ENCODE data around the gene SMG6. TPM values are rescaled to one million over a fixed set of nuclear protein-coding genes. Genes with fewer than 3 reads are reported as not detected.
"Not testable (repeated sequence)": the region's sequence is repeated elsewhere in the genome, so short reads cannot be mapped to it uniquely, and the experiment has no call there.

Gene SMG6
- polyA plus RNA-seq, 4 donors, result 15.9 to 17.1 (median 16.4) TPM

DNA sequence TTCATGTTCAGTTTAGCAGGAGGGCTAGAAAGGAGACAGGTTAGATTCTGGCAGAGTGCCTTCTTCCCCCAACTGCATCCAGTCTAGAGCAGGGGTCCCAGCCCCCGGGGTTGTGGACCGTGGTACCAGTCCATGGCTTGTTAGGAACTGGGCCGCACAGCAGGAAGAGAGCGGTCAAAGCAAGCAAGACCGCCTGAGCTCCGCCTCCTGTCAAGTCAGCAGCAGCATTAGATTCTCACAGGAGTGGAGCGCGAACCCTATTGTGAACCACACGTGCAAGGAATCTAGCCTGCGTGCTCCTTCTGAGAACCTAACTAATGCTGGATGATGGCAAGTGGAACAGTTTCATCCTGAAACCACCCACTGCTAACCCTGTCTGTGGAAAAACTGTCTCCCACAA is 153.7 kb downstream of the SMG6 start:
- no peak for FAIRE-seq
- peaks cover 0 to 31% (median 8%) of the 10 kb centered on the region in 3 donors for H3K36me3 ChIP-seq (ENCODE audit: control insufficient read depth in 3 of 3, insufficient read depth in 2 of 3, low read depth in 1 of 3, low read length in 3 of 3)
- no peaks in the 10 kb centered on the region for H3K4me1 ChIP-seq (ENCODE audit: control insufficient read depth in 3 of 3, insufficient read depth in 2 of 3, low read depth in 1 of 3, low read length in 2 of 3)
- WGBS, 3 donors, result 91 to 96% (median 95%) methylated on average over 10 of the region's 10 CpGs
- H3K4me3 ChIP-seq (ENCODE audit: low read depth in 1 of 3, low read length in 3 of 3), result no peak overlapping the region
- H3K9me3 ChIP-seq (ENCODE audit: control insufficient read depth in 2 of 2, insufficient read depth in 1 of 2, low read depth in 1 of 2, low read length in 1 of 2), result no peaks in the 10 kb centered on the region
- H3K27me3 ChIP-seq (ENCODE audit: control insufficient read depth in 3 of 3, insufficient read depth in 3 of 3, low read length in 3 of 3), result no peaks in the 10 kb centered on the region
- no peak overlapping the region for H3K27ac ChIP-seq (ENCODE audit: low read depth in 1 of 3, low read length in 2 of 3)
- DNase-seq, result no peak

DNA sequence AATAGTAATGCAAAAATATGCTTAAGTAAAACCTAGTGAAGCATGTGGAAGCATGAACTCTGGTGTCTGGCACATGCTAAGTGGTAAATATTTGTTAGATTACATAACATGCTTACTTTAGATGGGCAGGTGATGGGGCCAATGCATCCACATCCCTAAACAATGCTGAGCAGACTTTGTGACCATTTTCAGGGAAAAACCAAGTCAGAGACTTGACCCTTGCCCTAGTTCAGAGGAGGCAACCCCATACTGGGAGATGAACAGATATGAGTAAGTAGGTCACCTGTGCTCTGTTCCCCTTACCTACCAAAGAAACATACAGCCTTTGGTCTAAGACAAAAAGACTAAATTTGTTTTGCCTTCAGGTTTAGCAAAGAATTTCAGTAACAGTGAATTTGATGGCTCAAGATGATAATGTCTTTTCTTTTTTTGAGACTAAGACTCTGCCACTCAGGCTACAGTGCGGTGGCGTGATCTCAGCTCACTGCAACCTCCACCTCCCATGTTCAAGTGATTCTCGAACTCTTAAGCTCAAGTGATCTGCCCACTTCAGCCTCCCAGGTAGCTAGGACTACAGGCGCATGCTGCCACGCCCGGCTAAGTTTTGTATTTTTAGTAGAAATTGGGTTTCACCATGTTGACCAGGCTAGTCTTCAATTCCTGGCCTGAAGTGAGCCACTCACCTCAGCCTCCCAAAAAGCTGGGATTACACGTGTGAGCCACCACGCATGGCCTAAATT is 157.3 kb downstream of the SMG6 start:
- H3K27ac ChIP-seq (ENCODE audit: low read depth in 1 of 3, low read length in 2 of 3), result no peak overlapping the region
- 96 to 99% (median 96%) methylated on average over 8 of the region's 8 CpGs for WGBS, 3 donors
- FAIRE-seq (no peak), DNase-seq (peak in 1 of 2 donors; percentile 14)
- no peaks in the 10 kb centered on the region for H3K4me1 ChIP-seq (ENCODE audit: control insufficient read depth in 3 of 3, insufficient read depth in 2 of 3, low read depth in 1 of 3, low read length in 2 of 3)
- H3K36me3 ChIP-seq (ENCODE audit: control insufficient read depth in 3 of 3, insufficient read depth in 2 of 3, low read depth in 1 of 3, low read length in 3 of 3), result peaks cover 0 to 18% (median 8%) of the 10 kb centered on the region in 3 donors
- H3K4me3 ChIP-seq (ENCODE audit: low read depth in 1 of 3, low read length in 3 of 3), result no peak overlapping the region
- no peaks in the 10 kb centered on the region for H3K27me3 ChIP-seq (ENCODE audit: control insufficient read depth in 3 of 3, insufficient read depth in 3 of 3, low read length in 3 of 3)
- H3K9me3 ChIP-seq (ENCODE audit: control insufficient read depth in 2 of 2, insufficient read depth in 1 of 2, low read depth in 1 of 2, low read length in 1 of 2), result no peaks in the 10 kb centered on the region

DNA sequence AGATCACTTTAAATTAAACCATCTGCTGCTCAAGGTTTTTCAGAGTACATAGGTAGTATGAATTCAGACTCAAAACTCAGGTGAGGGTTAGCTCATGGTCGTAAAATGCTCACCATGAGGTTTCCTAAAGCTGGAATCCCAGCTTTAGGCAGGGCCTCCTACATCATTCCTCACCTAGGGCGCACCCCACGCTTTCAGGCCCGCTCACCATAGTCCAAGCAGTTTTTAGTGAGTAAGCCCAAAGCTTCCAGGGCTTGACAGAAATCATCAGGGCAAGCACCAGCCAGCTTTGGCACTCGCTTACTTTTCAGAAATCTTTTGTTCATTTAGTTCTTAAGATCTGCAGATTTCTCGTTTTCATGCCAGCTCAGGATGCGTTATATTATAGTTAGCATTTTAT is 158.9 kb downstream of the SMG6 start:
- Histone ChIP-seq H3K36me3 (ENCODE audit: control insufficient read depth in 3 of 3, insufficient read depth in 2 of 3, low read depth in 1 of 3, low read length in 3 of 3) (peaks cover 0 to 15% (median 4%) of the 10 kb centered on the region in 3 donors), H3K27ac (ENCODE audit: low read depth in 1 of 3, low read length in 2 of 3) (no peak overlapping the region), H3K4me3 (ENCODE audit: low read depth in 1 of 3, low read length in 3 of 3) (no peak overlapping the region), H3K4me1 (ENCODE audit: control insufficient read depth in 3 of 3, insufficient read depth in 2 of 3, low read depth in 1 of 3, low read length in 2 of 3) (no peaks in the 10 kb centered on the region), H3K9me3 (ENCODE audit: control insufficient read depth in 2 of 2, insufficient read depth in 1 of 2, low read depth in 1 of 2, low read length in 1 of 2) (no peaks in the 10 kb centered on the region), H3K27me3 (ENCODE audit: control insufficient read depth in 3 of 3, insufficient read depth in 3 of 3, low read length in 3 of 3) (no peaks in the 10 kb centered on the region)
- WGBS, 3 donors, result 92 to 95% (median 94%) methylated on average over 7 of the region's 7 CpGs
- DNase-seq, result no peak
- no peak for FAIRE-seq

DNA sequence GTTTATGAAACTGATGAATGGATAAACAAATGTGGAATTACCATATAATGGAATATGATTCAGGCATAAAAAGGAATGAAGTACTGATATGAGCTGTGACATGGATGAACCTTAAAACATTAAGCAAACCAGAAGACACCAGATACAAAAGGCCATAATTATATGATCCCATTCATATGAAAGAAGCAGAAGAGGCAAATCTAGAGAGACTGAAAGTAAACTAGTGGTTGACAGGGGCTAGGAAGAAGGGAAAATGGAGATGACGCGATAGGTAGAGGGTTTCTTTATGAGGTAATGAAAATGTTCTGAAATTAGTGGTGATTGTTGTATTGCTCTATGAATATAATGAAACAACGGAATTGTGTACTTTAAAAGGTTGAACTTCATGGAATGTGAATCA is 160.3 kb downstream of the SMG6 start:
- 87 to 95% (median 89%) methylated on average over 3 of the region's 3 CpGs for WGBS, 3 donors
- Histone ChIP-seq H3K4me3 (ENCODE audit: low read depth in 1 of 3, low read length in 3 of 3) (no peak overlapping the region), H3K27me3 (ENCODE audit: control insufficient read depth in 3 of 3, insufficient read depth in 3 of 3, low read length in 3 of 3) (no peaks in the 10 kb centered on the region), H3K36me3 (ENCODE audit: control insufficient read depth in 3 of 3, insufficient read depth in 2 of 3, low read depth in 1 of 3, low read length in 3 of 3) (peaks cover 0 to 12% (median 2%) of the 10 kb centered on the region in 3 donors), H3K4me1 (ENCODE audit: control insufficient read depth in 3 of 3, insufficient read depth in 2 of 3, low read depth in 1 of 3, low read length in 2 of 3) (peaks cover 0 to 3% (median 2%) of the 10 kb centered on the region in 3 donors), H3K9me3 (ENCODE audit: control insufficient read depth in 2 of 2, insufficient read depth in 1 of 2, low read depth in 1 of 2, low read length in 1 of 2) (no peaks in the 10 kb centered on the region), H3K27ac (ENCODE audit: low read depth in 1 of 3, low read length in 2 of 3) (no peak overlapping the region)
- DNase-seq (no peak), FAIRE-seq (no peak)

DNA sequence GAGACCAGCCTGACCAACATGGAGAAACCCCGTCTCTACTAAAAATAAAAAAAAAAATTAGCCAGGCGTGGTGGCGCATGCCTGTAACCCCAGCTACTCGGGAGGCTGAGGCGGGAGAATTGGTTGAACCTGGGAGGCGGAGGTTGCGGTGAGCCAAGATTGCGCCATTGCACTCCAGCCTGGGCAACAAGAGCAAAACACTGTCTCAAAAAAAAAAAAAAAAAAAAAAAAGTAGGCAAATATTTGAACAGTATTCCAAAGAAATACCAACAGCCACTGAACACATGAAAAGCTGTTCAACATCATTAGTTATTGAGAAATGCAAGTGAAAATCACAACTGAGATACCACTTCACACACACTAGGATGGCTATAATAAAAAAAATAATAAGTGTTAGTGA is 160.9 kb downstream of the SMG6 start:
- not testable (repeated sequence) for H3K9me3 ChIP-seq (ENCODE audit: control insufficient read depth in 2 of 2, insufficient read depth in 1 of 2, low read depth in 1 of 2, low read length in 1 of 2); DNase-seq; H3K4me1 ChIP-seq (ENCODE audit: control insufficient read depth in 3 of 3, insufficient read depth in 2 of 3, low read depth in 1 of 3, low read length in 2 of 3); H3K4me3 ChIP-seq (ENCODE audit: low read depth in 1 of 3, low read length in 3 of 3); FAIRE-seq; H3K27me3 ChIP-seq (ENCODE audit: control insufficient read depth in 3 of 3, insufficient read depth in 3 of 3, low read length in 3 of 3); H3K27ac ChIP-seq (ENCODE audit: low read depth in 1 of 3, low read length in 2 of 3)
- H3K36me3 ChIP-seq (ENCODE audit: control insufficient read depth in 3 of 3, insufficient read depth in 2 of 3, low read depth in 1 of 3, low read length in 3 of 3), result peaks cover 0 to 12% (median 2%) of the 10 kb centered on the region in 3 donors
- WGBS, 3 donors, result 96 to 97% (median 97%) methylated on average over 8 of the region's 8 CpGs

DNA sequence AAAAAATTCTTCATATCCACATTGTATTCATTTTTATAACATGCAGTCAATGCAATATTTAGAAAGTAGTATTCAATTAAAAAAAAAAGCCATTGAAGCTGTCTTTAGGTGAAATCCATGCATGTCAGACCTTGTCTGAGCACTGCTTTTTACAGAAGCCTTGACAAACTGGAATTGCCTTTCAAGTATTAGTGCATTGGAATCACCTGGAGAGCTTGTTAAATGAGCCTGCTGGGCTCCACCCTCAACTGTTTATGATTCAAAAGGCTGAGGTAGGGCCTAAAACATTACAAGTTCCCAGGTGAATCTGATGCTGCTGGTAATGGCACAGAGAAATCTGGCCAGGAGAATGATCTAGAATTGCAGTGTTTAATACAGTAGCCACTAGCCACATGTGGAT is 162.9 kb downstream of the SMG6 start:
- no peak overlapping the region for H3K27ac ChIP-seq (ENCODE audit: low read depth in 1 of 3, low read length in 2 of 3)
- DNase-seq (no peak), FAIRE-seq (no peak)
- peaks cover 0 to 7% (median 4%) of the 10 kb centered on the region in 3 donors for H3K4me1 ChIP-seq (ENCODE audit: control insufficient read depth in 3 of 3, insufficient read depth in 2 of 3, low read depth in 1 of 3, low read length in 2 of 3)
- no peaks in the 10 kb centered on the region for H3K9me3 ChIP-seq (ENCODE audit: control insufficient read depth in 2 of 2, insufficient read depth in 1 of 2, low read depth in 1 of 2, low read length in 1 of 2)
- no peaks in the 10 kb centered on the region for H3K27me3 ChIP-seq (ENCODE audit: control insufficient read depth in 3 of 3, insufficient read depth in 3 of 3, low read length in 3 of 3)
- H3K4me3 ChIP-seq (ENCODE audit: low read depth in 1 of 3, low read length in 3 of 3), result no peak overlapping the region
- peaks cover 0 to 10% (median 2%) of the 10 kb centered on the region in 3 donors for H3K36me3 ChIP-seq (ENCODE audit: control insufficient read depth in 3 of 3, insufficient read depth in 2 of 3, low read depth in 1 of 3, low read length in 3 of 3)

DNA sequence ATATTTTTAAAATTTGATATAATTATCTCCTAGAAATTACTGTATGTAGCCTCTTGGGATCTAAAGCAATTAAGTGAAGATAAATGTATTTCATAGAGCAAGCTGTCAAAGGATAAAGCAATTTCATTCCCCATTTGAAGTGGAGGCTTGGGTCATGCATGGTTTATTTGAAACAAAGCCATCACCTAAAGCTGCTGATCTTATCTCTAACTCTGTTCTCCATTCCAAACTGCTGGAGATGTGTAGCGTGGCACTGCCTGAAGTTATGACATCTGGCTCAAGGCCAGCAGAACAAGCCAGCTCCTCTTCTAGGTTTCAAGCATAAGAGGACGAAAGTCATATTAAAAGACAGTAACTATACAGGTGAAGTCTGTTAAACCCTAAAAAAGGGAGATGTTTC is 164.8 kb downstream of the SMG6 start:
- no peaks in the 10 kb centered on the region for H3K27me3 ChIP-seq (ENCODE audit: control insufficient read depth in 3 of 3, insufficient read depth in 3 of 3, low read length in 3 of 3)
- no peaks in the 10 kb centered on the region for H3K9me3 ChIP-seq (ENCODE audit: control insufficient read depth in 2 of 2, insufficient read depth in 1 of 2, low read depth in 1 of 2, low read length in 1 of 2)
- peak in 1 of 2 donors; percentile 11 for DNase-seq
- H3K27ac ChIP-seq (ENCODE audit: low read depth in 1 of 3, low read length in 2 of 3), result peak overlapping the region in 2 of 3 donors; percentile 19 to 88
- H3K4me3 ChIP-seq (ENCODE audit: low read depth in 1 of 3, low read length in 3 of 3), result no peak overlapping the region
- H3K4me1 ChIP-seq (ENCODE audit: control insufficient read depth in 3 of 3, insufficient read depth in 2 of 3, low read depth in 1 of 3, low read length in 2 of 3), result peaks cover 0 to 7% (median 4%) of the 10 kb centered on the region in 3 donors
- FAIRE-seq, result no peak
- peaks cover 0 to 7% (median 0%) of the 10 kb centered on the region in 3 donors for H3K36me3 ChIP-seq (ENCODE audit: control insufficient read depth in 3 of 3, insufficient read depth in 2 of 3, low read depth in 1 of 3, low read length in 3 of 3)
- WGBS, 3 donors, result 24 to 45% (median 39%) methylated on average over 2 of the region's 2 CpGs

DNA sequence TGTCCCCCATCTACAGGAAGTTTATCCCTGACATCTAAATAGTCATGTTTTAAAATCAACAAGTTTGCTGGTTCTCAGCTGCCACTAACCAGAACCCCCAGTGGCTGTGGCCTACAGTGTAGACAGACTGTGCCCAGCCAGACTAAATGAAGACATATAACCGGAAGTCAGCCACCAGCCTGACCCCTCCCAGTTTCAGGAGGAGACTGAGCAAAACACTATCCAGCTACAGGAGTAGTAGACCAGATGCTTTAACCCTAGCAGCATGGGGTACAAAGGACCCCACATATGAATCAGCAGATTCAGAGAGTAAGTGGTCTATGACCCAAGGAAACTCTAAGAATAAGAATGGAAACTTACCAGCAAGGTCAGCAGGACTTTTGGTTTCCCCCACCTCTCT is 165.3 kb downstream of the SMG6 start:
- peaks cover 0 to 7% (median 4%) of the 10 kb centered on the region in 3 donors for H3K4me1 ChIP-seq (ENCODE audit: control insufficient read depth in 3 of 3, insufficient read depth in 2 of 3, low read depth in 1 of 3, low read length in 2 of 3)
- DNase-seq, result peak; percentile 8 to 31
- no peaks in the 10 kb centered on the region for H3K27me3 ChIP-seq (ENCODE audit: control insufficient read depth in 3 of 3, insufficient read depth in 3 of 3, low read length in 3 of 3)
- H3K36me3 ChIP-seq (ENCODE audit: control insufficient read depth in 3 of 3, insufficient read depth in 2 of 3, low read depth in 1 of 3, low read length in 3 of 3), result peaks cover 0 to 7% (median 0%) of the 10 kb centered on the region in 3 donors
- H3K4me3 ChIP-seq (ENCODE audit: low read depth in 1 of 3, low read length in 3 of 3), result no peak overlapping the region
- peak overlapping the region in 2 of 3 donors; percentile 19 to 88 for H3K27ac ChIP-seq (ENCODE audit: low read depth in 1 of 3, low read length in 2 of 3)
- WGBS, 3 donors, result 44 to 67% (median 56%) methylated on average over 1 of the region's 1 CpG
- no peaks in the 10 kb centered on the region for H3K9me3 ChIP-seq (ENCODE audit: control insufficient read depth in 2 of 2, insufficient read depth in 1 of 2, low read depth in 1 of 2, low read length in 1 of 2)
- FAIRE-seq, result no peak
